GM12892 (cell line): ENCODE measurements around the gene CREB3L1. TPM values are rescaled to one million over a fixed set of nuclear protein-coding genes. Genes with fewer than 3 reads are reported as not detected.

Source experiments
- DNase-seq: peaks from one replicate; pipeline ENCODE4 v3.0.0; 2011; ENCODE audit not compliant: insufficient read length
- FAIRE-seq: peaks from 2 replicates; lab custom pipeline; 2011; peaks lifted over from hg19 to GRCh38; lab: Jason Lieb, UNC
- POLR2A ChIP-seq: IDR thresholded peaks from 2 replicates; pipeline ENCODE4 v1.6.1; 2011; ENCODE audit warnings: low read depth, low read length, control low read depth
- POLR2AphosphoS5 ChIP-seq: IDR thresholded peaks from 2 replicates; pipeline ENCODE4 v1.6.1; 2011; ENCODE audit warnings: low read depth, low read length, control low read depth
- TAF1 ChIP-seq: IDR thresholded peaks from 2 replicates; pipeline ENCODE4 v1.6.1; 2011; ENCODE audit warnings: low read depth, mild to moderate bottlenecking, control low read depth, low read length, borderline replicate concordance
- polyA plus RNA-seq: library from polyadenylated mRNA; unstranded; fragments of >200 nt; gene quantifications from one replicate; pipeline ENCODE4 v1.2.1, GENCODE V29; 2012; ENCODE audit warnings: missing spikeins, inconsistent platforms; ENCODE audit not compliant: missing spikeins

Gene CREB3L1, protein sequence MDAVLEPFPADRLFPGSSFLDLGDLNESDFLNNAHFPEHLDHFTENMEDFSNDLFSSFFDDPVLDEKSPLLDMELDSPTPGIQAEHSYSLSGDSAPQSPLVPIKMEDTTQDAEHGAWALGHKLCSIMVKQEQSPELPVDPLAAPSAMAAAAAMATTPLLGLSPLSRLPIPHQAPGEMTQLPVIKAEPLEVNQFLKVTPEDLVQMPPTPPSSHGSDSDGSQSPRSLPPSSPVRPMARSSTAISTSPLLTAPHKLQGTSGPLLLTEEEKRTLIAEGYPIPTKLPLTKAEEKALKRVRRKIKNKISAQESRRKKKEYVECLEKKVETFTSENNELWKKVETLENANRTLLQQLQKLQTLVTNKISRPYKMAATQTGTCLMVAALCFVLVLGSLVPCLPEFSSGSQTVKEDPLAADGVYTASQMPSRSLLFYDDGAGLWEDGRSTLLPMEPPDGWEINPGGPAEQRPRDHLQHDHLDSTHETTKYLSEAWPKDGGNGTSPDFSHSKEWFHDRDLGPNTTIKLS
- polyA plus RNA-seq, result 1.6 TPM

DNA sequence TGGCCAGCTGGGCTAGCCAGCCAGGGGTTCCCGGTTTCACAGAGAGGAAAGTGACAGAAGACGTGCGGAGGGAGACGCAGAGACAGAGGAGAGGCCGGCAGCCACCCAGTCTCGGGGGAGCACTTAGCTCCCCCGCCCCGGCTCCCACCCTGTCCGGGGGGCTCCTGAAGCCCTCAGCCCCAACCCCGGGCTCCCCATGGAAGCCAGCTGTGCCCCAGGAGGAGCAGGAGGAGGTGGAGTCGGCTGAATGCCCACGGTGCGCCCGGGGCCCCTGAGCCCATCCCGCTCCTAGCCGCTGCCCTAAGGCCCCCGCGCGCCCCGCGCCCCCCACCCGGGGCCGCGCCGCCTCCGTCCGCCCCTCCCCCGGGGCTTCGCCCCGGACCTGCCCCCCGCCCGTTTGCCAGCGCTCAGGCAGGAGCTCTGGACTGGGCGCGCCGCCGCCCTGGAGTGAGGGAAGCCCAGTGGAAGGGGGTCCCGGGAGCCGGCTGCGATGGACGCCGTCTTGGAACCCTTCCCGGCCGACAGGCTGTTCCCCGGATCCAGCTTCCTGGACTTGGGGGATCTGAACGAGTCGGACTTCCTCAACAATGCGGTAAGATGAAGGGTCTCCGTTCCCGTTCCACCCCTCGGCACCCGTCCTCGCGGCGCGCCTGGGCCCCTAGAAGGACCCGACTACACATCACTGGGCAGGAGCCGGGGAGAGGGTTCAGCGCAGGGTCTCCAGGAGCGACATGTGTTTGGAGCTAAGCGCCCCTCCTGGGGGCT, at the start of gene CREB3L1:
Gene CREB3L1 (plus strand): TSS at position 41 of the 765 bp plus-strand sequence. CDS start 450 bp downstream, at position 491.
- peak; percentile 58 for DNase-seq
- no peak for FAIRE-seq
- TF ChIP-seq POLR2AphosphoS5, result no peak
- no peak for TF ChIP-seq POLR2A
- TF ChIP-seq TAF1, result no peak

DNA sequence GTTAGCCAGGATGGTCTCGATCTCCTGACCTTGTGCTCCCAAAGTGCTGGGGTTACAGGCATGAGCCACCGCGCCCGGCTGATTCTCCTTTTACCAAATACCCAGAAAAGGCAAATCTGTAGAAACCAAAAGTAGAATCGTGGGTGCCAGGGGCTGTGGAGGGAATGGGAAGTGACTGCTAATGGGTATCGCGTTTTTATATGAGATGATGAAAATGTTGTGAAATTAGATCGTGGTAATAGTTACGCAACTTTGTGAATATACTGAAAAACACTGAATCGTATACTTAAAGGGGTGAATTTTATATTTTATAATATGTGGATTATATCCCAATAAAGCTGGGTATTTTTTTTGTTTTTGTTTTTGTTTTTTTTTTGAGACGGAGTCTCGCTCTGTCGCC, 48.2 kb upstream of the CREB3L1 start:
- DNase-seq, result no peak
- TF ChIP-seq POLR2A (no peak), TAF1 (no peak), POLR2AphosphoS5 (no peak)
- no peak for FAIRE-seq

DNA sequence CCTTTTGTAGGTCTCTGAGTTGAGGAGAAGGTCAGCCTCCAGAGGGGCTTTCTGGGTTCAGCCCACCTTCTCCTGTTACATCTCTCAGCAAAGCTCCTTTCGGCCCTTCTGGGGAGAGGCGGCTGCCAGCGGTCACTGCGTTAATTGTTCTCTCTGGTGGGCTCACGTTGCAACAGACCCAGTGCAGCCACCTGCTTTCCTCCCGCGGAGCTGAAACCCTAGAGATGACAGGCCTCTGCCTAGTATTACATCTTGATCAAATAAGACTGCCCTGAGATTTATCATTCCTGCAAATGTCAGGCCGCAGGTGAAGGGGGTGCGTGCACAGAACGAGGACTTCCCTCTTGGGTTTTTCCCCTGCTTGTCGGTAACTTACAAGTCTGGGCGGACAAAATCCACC, 43.2 kb upstream of the CREB3L1 start:
- no peak for TF ChIP-seq POLR2A
- no peak for TF ChIP-seq POLR2AphosphoS5
- TF ChIP-seq TAF1, result no peak
- no peak for DNase-seq
- no peak for FAIRE-seq

DNA sequence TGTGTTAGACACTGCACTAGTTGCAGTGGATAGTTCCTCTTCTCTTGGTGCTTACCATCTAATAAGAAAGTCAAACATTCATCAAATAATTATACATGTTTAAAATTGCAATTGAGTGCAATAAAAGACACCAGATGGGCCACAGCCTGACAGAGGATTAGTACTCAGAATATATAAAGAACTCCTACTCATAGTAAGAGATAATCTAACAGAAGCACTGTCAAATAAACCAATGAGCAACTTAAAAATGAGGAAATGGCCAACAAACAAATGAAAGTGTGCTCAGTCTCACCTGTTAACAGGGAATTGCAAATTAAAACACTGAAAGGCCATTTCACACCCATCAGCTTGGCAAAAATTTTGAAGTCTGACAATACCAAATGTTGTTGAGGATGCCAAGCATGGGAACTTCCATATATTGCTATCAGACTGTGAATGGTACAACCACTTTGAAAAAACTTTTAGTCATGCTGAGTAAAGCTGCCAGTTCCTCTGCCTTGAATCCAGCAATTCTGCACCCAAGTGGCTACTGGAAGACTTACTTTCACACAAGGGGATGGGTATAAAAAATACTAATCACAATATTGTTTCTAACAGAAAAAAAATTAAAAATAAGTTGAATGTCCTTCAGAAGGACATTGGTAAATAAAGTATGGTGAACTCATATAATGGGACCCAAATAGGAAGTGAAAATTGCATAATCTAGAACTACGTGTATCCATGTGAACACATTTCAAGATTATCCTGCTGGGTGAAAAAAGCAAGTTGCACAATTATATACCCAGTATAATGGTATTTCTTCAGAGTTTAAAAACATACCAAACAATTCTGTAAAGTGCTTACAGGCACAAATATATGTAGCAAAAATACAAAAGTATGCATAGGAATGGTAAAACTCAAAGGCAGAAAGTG, 41.4 kb upstream of the CREB3L1 start:
- TF ChIP-seq POLR2A, result no peak
- TF ChIP-seq POLR2AphosphoS5, result no peak
- TF ChIP-seq TAF1, result no peak
- DNase-seq, result no peak
- FAIRE-seq, result no peak

DNA sequence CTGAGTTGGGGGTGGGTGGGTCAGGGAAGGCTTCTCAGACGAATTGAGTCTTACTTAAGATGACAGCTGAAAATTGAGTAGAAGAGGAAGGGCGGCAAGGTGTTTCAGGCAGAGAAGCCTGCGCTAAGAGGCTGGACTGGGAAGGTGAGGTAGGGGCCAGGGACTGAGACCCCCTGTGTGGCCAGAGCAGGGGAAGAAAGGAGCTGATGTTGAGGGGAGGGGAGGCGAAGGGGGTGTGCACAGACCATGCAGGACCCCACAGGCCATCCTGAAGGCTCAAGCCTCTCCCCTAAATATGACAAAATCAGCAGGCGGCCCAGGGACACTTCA, 40.6 kb upstream of the CREB3L1 start:
- FAIRE-seq (no peak), DNase-seq (no peak)
- TF ChIP-seq POLR2AphosphoS5 (no peak), TAF1 (no peak), POLR2A (no peak)

DNA sequence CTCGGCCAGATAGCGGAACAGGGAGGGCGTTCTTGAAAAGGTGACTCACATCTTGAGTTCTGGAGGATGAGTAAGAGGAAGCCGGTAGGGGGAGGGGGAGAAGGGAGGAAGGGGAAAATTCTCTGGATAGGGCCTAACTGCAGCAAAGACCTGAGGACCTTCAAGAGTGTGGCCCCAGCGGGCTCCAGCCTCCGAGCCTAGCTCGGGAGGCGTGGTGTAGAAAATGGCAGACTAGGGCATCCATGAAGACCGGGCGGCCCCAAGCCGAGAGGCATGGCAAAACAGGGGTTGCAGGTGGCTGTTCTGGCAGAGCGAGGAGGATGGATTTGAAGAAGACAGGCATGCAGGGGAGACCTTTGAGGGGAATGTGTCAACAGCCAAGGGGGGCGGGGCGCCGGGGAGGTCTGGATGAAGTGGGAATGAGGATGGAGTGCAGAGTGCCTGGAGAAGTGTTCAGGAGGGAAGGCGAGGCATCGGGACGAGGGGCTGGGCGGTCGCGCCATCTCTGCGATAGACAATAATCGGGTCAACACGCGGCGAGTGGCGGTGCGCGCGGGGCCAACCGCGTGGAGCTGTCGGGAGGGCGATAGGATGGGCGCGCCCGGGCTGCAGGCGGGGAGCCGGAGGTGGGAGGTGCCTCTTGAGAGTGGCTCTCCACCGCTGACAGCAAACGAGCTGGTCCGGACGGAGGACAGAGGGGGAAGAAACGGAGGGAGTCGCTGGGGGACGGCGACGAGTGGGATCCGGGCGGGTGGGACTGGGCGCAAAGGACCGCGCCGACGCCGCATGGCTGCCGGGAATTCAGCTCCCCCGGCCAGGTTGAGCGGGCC, 40.0 kb upstream of the CREB3L1 start:
- FAIRE-seq, result peak; percentile 76

DNA sequence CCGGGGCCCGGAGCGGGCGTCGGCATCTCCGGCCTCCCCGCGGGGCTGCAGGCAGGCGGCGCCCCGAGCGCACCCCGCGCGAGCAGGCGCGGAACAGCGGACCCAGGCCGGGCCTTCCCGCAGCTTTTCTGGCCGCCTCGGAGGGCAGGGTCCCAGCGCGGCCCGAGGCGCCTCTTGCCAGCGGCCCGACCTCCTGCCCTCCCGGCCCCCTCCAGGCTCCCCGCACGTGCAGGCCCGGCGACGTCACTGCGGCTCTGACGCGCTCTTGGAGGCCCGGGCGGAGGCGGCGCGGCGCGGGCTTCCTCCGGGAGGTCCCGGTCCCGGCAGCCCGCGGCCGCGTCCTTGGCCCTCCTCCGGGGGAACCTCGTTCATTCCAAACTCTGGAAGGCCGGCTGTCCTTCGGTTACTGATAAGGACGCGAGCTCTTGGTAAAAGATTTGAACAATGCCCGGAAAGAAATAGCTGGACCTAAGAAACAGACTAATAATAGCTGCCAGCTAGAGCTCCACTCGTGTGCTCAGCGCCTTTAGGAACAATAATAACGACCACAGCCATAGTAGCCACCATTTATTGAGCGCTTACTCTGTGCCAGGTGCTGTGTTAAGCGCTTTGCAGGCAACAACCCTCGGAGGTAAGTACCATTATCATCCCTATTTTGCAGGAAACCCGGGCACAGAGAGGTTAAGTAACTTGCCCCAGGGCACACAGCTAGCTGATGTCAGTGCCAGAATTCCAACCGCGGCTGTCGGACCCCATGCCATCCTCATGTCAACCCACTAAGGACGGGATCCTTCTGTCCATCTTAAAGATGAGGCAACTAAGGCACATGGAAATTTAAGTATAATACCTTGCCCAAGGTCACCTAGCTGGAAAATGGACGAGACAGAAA, 39.1 kb upstream of the CREB3L1 start:
- FAIRE-seq (no peak), DNase-seq (peak; percentile 52)
- no peak for TF ChIP-seq TAF1
- no peak for TF ChIP-seq POLR2A
- no peak for TF ChIP-seq POLR2AphosphoS5

More for the DNA sequence above, 40.0 kb upstream of the CREB3L1 start:
- TF ChIP-seq POLR2A (no peak), POLR2AphosphoS5 (no peak), TAF1 (no peak)
- DNase-seq, result peak; percentile 42

DNA sequence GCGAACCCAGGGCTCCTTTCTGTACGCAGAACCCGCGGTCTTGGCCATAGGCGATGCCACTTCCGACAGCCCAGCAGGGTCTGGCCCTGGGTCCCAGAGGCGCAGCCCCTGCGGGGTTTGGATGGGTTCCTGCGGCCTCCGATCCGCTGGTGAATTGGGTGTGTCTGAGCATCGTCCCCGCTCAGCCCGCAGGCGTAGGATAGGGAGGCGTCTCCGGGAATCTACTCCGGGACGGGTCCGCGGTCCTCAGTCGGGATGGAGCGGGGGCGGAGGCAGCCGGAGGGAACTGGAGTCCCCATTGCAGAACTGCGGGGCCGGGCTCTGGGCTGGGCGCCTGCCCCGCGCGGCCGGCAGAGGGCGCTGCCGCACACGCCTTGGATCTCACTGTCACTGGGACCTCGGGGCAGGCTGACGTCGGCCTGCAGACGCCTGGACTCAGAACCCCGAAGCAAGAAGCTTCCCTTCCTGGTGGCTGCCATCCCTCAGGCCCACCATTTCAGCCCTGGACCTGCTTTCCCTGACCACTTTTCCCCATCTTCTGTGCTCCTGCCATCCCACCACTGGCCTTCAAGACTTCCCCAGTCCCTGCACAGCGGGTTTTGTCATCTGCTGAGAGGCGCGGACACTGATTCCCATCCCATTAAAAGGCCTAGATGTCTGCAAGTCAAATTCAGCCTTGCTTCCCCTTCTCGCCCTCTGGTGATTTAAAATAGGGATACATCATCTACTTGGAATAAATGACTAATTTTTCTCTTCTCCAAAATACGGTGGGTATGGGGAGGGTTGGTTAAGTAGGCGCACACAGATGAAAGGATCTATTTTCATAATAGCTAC, 38.3 kb upstream of the CREB3L1 start:
- TF ChIP-seq TAF1 (no peak), POLR2AphosphoS5 (no peak), POLR2A (no peak)
- peak; percentile 89 for FAIRE-seq
- peak; percentile 83 for DNase-seq

DNA sequence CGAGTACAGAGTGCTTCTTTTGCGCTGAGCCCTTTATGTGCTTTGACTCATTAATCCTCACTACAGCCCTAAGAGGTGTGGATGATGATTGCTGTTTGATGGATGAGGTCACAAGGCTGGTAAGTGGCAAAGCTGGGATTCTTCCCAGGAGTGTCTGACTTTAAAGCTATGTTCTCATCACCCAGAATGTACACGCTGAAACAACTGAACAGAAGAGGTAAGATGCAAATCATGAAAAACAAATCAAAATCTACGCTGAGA, 37.7 kb upstream of the CREB3L1 start:
- TF ChIP-seq TAF1 (no peak), POLR2A (no peak), POLR2AphosphoS5 (no peak)
- FAIRE-seq (no peak), DNase-seq (no peak)
